Measurements from ENCODE around the gene C16orf95.
A peak's percentile ranks its signal among the peaks of the same experiment; 100 is the strongest.
"Not testable (repeated sequence)": the region's sequence is repeated elsewhere in the genome, so short reads cannot be mapped to it uniquely, and the experiment has no call there.

Gene C16orf95, protein sequence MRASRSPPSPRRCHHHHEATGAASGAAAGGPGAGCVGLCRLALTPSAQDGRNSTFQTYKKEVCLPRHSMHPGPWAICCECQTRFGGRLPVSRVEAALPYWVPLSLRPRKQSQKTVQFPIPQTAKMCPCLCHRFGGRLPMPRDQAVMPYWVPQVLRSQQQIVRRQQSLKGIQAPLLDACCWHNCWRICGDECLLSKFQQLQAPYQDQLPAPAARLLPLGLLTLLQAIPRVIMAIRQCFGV

DNA sequence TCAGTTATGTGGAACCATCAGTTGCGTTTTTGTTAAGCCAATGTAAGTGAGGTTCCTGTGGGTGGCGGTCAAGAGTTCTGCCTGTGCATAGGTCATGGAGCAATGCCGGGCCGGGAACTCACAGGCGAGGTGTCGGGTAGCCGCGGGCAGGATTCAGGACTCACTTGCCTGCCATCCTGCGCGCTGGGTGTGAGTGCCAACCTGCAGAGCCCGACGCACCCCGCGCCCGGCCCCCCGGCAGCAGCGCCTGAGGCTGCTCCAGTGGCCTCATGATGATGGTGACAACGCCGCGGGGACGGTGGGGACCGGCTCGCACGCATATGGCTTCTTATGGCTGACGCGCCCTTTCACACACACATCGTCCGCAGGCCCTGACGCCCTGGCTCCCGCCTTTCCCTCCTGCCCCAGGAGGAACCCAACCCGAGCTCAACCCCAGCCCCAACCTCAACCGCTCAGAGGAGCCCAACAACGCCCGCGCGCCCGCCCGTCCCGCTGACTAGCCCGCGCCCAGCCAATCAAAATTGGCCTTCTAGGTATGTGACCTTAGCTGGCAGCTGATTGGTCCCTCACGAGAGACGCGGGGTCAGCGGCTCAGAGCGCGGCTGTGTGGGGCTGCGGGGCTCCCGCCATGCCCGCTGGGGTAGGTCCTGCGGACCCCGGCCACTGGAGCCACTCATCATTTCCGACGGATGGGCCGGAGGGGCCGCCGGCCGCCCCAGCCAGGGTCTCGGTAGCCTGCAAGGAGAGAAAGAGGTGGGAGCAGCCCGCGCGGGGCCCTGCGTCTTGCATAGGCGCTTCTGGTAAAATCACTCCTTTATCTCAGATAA lies at the start of gene C16orf95:
C16orf95 (minus strand) TSS at position 470 of the 827 bp plus-strand sequence; CDS start at position 320, 150 bp downstream.
- Mint-ChIP-seq H3K9me3 (no peaks in the 10 kb centered on the region), H3K36me3 (ENCODE audit: low read depth) (peaks cover 25% of the 10 kb centered on the region), H3K27me3 (no peaks in the 10 kb centered on the region), H3K4me1 (ENCODE audit: low read depth) (peaks cover 20% of the 10 kb centered on the region), H3K27ac (peak within 1 kb of the TSS; percentile 99), H3K4me3 (peak within 1 kb of the TSS; percentile 95)
- DNase-seq, result peak; percentile 99

- no peaks in the 10 kb centered on the region for H3K27me3 Mint-ChIP-seq
- no peaks in the 10 kb centered on the region for H3K9me3 Mint-ChIP-seq
- DNase-seq, result no peak
- H3K4me1 Mint-ChIP-seq (ENCODE audit: low read depth), result peaks cover 66% of the 10 kb centered on the region
- no peak overlapping the region for H3K27ac Mint-ChIP-seq
- no peak overlapping the region for H3K4me3 Mint-ChIP-seq
- peaks cover 60% of the 10 kb centered on the region for H3K36me3 Mint-ChIP-seq (ENCODE audit: low read depth)
Observed at GRCh38 chr16:87366930-87367329, 49.7 kb upstream of the C16orf95 start.

GRCh38 chr16:87366288-87366687 lies 49.1 kb upstream of the C16orf95 start:
- DNase-seq, result no peak
- peaks cover 61% of the 10 kb centered on the region for H3K4me1 Mint-ChIP-seq (ENCODE audit: low read depth)
- H3K27ac Mint-ChIP-seq, result peak overlapping the region; percentile 34
- peaks cover 62% of the 10 kb centered on the region for H3K36me3 Mint-ChIP-seq (ENCODE audit: low read depth)
- H3K4me3 Mint-ChIP-seq, result no peak overlapping the region
- H3K9me3 Mint-ChIP-seq, result no peaks in the 10 kb centered on the region
- H3K27me3 Mint-ChIP-seq, result no peaks in the 10 kb centered on the region

DNA sequence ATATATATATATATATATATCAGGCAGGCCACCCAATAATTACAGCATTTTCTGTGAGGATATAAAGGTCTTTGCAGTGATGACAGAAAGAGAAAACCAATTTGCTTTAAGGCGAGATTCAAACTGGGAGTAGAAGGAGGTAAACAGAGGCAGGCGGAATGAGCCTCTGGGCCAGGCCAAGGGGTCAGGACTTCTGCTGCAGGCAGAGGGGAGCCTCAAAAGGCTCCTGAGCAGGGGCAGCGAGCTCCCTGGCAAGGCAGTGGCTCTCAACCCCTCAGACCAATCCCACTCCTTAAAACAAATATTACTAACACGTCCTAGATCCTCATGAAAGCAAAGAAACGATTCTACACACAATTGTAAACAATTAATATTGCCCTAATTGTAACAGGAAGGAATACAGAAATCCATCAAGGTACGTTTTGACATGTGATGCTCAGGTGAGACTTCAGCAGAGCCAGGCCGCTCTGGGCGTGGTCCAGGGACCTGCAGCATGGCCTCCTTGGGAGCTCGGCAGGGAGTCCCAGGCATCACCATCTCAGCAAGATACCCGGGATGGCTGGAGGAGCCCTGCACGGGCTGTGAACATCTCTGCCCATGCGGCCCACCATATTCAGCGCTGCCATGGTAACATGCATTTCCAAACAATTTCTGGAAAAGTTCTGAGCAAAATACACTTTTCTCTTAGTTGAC lies 48.0 kb upstream of the C16orf95 start:
- no peak for DNase-seq
- Mint-ChIP-seq H3K4me1 (ENCODE audit: low read depth) (peaks cover 62% of the 10 kb centered on the region), H3K4me3 (no peak overlapping the region), H3K9me3 (no peaks in the 10 kb centered on the region), H3K36me3 (ENCODE audit: low read depth) (peaks cover 71% of the 10 kb centered on the region), H3K27ac (peak overlapping the region; percentile 55), H3K27me3 (no peaks in the 10 kb centered on the region)

DNA sequence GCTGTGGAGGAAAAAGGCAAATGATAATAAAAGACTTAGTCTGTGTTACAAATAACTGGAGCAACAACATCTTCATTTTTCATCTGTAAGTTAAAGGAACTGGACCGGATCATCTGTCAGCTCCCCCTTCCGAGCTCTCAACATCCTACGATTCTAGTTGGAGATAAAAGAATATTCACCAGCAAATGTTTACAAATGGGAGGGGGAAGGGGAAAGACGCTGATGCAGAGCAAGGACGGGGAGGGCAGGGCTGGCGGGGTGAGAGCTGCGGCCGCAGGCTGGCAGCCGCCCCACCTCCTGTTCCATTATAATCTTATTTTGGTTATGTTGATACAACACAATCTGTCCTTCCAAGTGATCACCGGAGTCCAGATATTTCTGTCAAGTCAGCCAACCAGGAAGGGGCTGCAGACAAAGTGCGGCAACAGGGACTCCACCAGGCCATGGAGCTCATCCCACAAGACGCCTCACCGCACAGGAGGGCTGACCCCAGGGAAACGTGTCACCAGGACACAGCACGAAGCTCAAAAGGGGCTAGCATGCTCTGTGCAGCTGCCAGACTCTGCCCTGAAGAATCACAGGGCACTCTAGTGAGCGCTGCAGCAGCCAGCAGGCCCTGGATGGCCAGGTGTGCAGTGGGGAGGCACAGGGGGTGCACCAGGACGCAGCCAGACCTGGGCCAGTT lies 46.7 kb upstream of the C16orf95 start:
- peak overlapping the region; percentile 72 for H3K27ac Mint-ChIP-seq
- no peaks in the 10 kb centered on the region for H3K9me3 Mint-ChIP-seq
- H3K27me3 Mint-ChIP-seq, result no peaks in the 10 kb centered on the region
- no peak overlapping the region for H3K4me3 Mint-ChIP-seq
- H3K4me1 Mint-ChIP-seq (ENCODE audit: low read depth), result peaks cover 55% of the 10 kb centered on the region
- DNase-seq, result no peak
- peaks cover 80% of the 10 kb centered on the region for H3K36me3 Mint-ChIP-seq (ENCODE audit: low read depth)

- Mint-ChIP-seq H3K4me1 (ENCODE audit: low read depth) (peaks cover 46% of the 10 kb centered on the region), H3K36me3 (ENCODE audit: low read depth) (peaks cover 87% of the 10 kb centered on the region)
- H3K27ac Mint-ChIP-seq, H3K4me3 Mint-ChIP-seq, H3K9me3 Mint-ChIP-seq, H3K27me3 Mint-ChIP-seq, DNase-seq: not testable (repeated sequence)
Observed at GRCh38 chr16:87362828-87363559, 45.8 kb upstream of the C16orf95 start.

DNA sequence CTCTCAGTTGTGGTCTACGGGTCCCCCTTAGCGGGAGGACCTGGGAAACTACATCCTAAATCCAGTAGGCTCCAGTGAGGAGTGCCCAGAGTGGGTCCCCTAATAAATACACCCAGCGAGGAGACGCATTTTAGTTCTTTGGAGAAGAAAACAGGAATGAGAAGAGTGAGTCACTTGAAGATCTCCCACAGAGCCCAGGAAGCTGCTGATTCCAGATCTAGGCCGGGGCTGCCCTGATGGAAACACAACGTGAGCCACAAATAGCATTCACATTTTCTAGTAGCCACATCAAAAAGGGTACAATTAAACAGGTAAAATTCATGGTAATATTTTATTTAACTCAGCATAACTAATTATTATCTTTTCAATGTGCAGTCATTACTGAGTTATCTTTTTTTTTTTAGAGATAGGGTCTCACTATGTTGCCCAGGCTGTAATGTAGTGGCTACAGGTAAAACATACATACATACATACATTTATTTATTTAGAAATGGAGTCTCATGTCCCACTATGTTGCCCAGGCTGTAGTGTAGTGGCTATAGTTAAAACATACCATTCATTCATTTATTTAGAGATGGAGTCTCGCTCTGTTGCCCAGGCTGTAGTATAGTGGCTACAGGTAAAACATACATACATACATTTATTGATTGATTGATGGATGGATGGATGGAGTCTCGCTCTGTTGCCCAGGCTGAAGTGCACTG lies 44.9 kb upstream of the C16orf95 start:
- Mint-ChIP-seq H3K27me3 (no peaks in the 10 kb centered on the region), H3K27ac (no peak overlapping the region)

DNA sequence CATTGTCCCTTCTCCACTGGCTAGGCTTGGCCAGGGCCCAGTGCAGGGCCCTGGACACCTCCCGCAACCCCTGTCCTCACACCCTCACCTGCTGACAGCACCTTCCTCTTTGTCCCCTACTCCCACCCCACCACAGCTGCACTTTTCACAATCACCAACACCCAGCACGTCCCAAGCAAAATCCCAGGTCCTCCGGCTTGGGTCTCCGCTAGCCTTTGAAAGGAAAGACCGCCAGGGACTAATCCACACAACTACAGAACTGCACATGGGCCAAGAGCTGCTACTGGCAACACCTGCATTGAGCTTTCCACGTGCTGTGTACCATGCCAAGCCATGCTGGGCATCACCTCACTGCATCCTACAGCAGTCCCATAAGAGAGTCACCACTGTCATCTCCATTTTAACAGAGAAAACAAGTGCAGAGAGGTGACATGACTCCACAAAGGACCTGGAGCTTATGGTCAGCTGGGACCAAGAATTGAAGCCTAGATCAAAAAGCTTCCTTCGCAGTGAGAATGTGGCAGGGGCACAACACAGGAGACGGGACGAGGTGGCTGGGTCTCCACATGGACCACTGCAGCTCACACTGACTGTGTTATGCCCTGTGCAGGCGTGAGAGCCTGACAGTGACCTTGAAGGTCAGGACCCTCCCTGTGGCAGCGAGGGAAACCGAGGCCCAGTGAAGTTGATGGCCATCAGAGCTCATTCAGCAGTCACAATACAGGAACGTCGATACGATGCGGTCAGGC lies 43.8 kb upstream of the C16orf95 start:
- Mint-ChIP-seq H3K27ac (peak overlapping the region; percentile 37), H3K4me1 (ENCODE audit: low read depth) (peaks cover 32% of the 10 kb centered on the region), H3K4me3 (no peak overlapping the region), H3K27me3 (no peaks in the 10 kb centered on the region), H3K9me3 (no peaks in the 10 kb centered on the region), H3K36me3 (ENCODE audit: low read depth) (peaks cover 86% of the 10 kb centered on the region)
- DNase-seq, result no peak

More for the DNA sequence above, 44.9 kb upstream of the C16orf95 start:
- Mint-ChIP-seq H3K36me3 (ENCODE audit: low read depth) (peaks cover 85% of the 10 kb centered on the region), H3K4me3 (no peak overlapping the region), H3K4me1 (ENCODE audit: low read depth) (peaks cover 37% of the 10 kb centered on the region), H3K9me3 (no peaks in the 10 kb centered on the region)
- no peak for DNase-seq

- Mint-ChIP-seq H3K27me3 (no peaks in the 10 kb centered on the region), H3K4me1 (ENCODE audit: low read depth) (peaks cover 16% of the 10 kb centered on the region), H3K27ac (peak overlapping the region; percentile 41), H3K4me3 (no peak overlapping the region), H3K36me3 (ENCODE audit: low read depth) (peaks cover 83% of the 10 kb centered on the region), H3K9me3 (no peaks in the 10 kb centered on the region)
- no peak for DNase-seq
Observed at GRCh38 chr16:87359121-87359520, 41.9 kb upstream of the C16orf95 start.

DNA sequence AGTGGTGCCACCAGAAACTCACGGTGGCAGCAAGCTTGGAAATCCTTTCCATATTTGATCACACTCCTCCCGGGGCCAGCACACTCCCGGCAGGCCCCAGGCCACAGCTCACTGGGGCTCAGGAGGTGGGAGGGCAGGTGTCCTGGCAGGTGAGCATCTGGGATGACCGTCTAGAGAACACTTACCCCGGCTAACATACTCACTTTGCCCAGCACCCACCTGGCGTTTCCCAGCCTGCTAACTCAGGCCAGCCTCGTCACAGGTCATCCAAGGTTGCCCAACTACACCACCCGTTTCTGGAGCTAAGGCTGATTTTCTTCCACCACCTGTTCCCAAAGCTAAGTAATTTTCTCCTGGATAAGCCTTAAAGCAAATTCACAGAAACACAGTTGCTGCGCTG lies 41.5 kb upstream of the C16orf95 start:
- Mint-ChIP-seq H3K9me3 (no peaks in the 10 kb centered on the region), H3K4me1 (ENCODE audit: low read depth) (peaks cover 14% of the 10 kb centered on the region), H3K4me3 (no peak overlapping the region), H3K36me3 (ENCODE audit: low read depth) (peaks cover 79% of the 10 kb centered on the region), H3K27ac (no peak overlapping the region), H3K27me3 (no peaks in the 10 kb centered on the region)
- no peak for DNase-seq

GRCh38 chr16:87358250-87358649 lies 41.1 kb upstream of the C16orf95 start:
- H3K36me3 Mint-ChIP-seq (ENCODE audit: low read depth), result peaks cover 76% of the 10 kb centered on the region
- H3K27me3 Mint-ChIP-seq, result no peaks in the 10 kb centered on the region
- no peak overlapping the region for H3K27ac Mint-ChIP-seq
- no peaks in the 10 kb centered on the region for H3K9me3 Mint-ChIP-seq
- no peak overlapping the region for H3K4me3 Mint-ChIP-seq
- no peak for DNase-seq
- H3K4me1 Mint-ChIP-seq (ENCODE audit: low read depth), result peaks cover 10% of the 10 kb centered on the region

- H3K36me3 Mint-ChIP-seq (ENCODE audit: low read depth), result peaks cover 78% of the 10 kb centered on the region
- no peaks in the 10 kb centered on the region for H3K9me3 Mint-ChIP-seq
- H3K4me3 Mint-ChIP-seq, result no peak overlapping the region
- no peak for DNase-seq
- peaks cover 10% of the 10 kb centered on the region for H3K4me1 Mint-ChIP-seq (ENCODE audit: low read depth)
- H3K27me3 Mint-ChIP-seq, result no peaks in the 10 kb centered on the region
- no peak overlapping the region for H3K27ac Mint-ChIP-seq
Observed at GRCh38 chr16:87356491-87356853, 39.3 kb upstream of the C16orf95 start.

DNA sequence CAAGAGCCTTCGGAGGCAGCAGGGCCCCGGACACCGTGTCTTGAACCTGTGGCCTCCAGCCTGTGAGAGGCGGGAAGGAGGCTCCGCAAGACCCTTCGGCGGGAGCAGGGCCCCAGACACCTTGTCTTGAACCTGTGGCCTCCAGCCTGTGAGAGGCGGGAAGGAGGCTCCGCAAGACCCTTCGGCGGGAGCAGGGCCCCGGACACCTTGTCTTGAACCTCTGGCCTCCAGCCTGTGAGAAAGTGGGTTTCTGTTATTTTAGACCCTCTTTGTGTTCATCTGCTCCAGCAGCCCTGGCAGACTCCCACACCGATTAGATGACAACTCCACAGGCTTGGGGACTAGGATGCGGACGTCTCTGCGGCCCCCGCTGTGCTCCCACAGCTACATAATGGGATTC lies 36.4 kb upstream of the C16orf95 start:
- Mint-ChIP-seq H3K9me3 (no peaks in the 10 kb centered on the region), H3K27me3 (no peaks in the 10 kb centered on the region), H3K27ac (no peak overlapping the region), H3K4me3 (no peak overlapping the region), H3K4me1 (ENCODE audit: low read depth) (peaks cover 3% of the 10 kb centered on the region), H3K36me3 (ENCODE audit: low read depth) (peaks cover 69% of the 10 kb centered on the region)
- DNase-seq, result no peak

Measured in activated T-cell treated with anti-CD3 and anti-CD28 coated beads, Interleukin-2, amount 50 U/mL, for 24 hours (primary cell).